Measurements from ENCODE around the gene CENPT.

CENPT gene

GRCh38 chr16:67804853-67805542 lies 42.5 kb downstream of the CENPT start:
- Mint-ChIP-seq H3K4me3 (peak overlapping the region; percentile 89), H3K36me3 (peaks cover 50% of the 10 kb centered on the region), H3K9me3 (no peaks in the 10 kb centered on the region), H3K27me3 (no peaks in the 10 kb centered on the region), H3K27ac (peak overlapping the region; percentile 88), H3K4me1 (peaks cover 59% of the 10 kb centered on the region)
- CTCF ChIA-PET = interaction anchor here (1.3 kb wide), 1 partner anchor 12 kb away, joined by 4 read pairs; no protein-coding TSS in a partner anchor
- DNase-seq = peak; percentile 28

GRCh38 chr16:67803894-67804293 lies 43.6 kb downstream of the CENPT start:
- no peaks in the 10 kb centered on the region for H3K27me3 Mint-ChIP-seq
- H3K27ac Mint-ChIP-seq = peak overlapping the region; percentile 42

GRCh38 chr16:67801883-67802282 lies 45.6 kb downstream of the CENPT start:
- peak; percentile 70 for DNase-seq

More at GRCh38 chr16:67803894-67804293, 43.6 kb downstream of the CENPT start:
- CTCF ChIA-PET = interaction anchor here (1.5 kb wide), 1 partner anchor 13 kb away, joined by 8 read pairs; no protein-coding TSS in a partner anchor
- peaks cover 57% of the 10 kb centered on the region for H3K36me3 Mint-ChIP-seq
- H3K4me1 Mint-ChIP-seq = peaks cover 64% of the 10 kb centered on the region
- no peak for DNase-seq
- peak overlapping the region; percentile 10 for H3K4me3 Mint-ChIP-seq
- H3K9me3 Mint-ChIP-seq = no peaks in the 10 kb centered on the region

GRCh38 chr16:67801241-67801640 lies 46.3 kb downstream of the CENPT start:
- Mint-ChIP-seq H3K27ac (peak overlapping the region; percentile 86), H3K4me3 (no peak overlapping the region), H3K27me3 (no peaks in the 10 kb centered on the region), H3K9me3 (no peaks in the 10 kb centered on the region), H3K36me3 (peaks cover 74% of the 10 kb centered on the region), H3K4me1 (peaks cover 65% of the 10 kb centered on the region)
- CTCF ChIA-PET = interaction anchor here (1.1 to 2.3 kb wide), 2 partner anchors 15 to 128 kb away, joined by 4 to 12 read pairs; no protein-coding TSS in a partner anchor
- no peak for DNase-seq

More at GRCh38 chr16:67801883-67802282, 45.6 kb downstream of the CENPT start:
- Mint-ChIP-seq H3K9me3 (no peaks in the 10 kb centered on the region), H3K4me3 (peak overlapping the region; percentile 35), H3K27me3 (no peaks in the 10 kb centered on the region), H3K4me1 (peaks cover 65% of the 10 kb centered on the region), H3K27ac (peak overlapping the region; percentile 86), H3K36me3 (peaks cover 68% of the 10 kb centered on the region)
- CTCF ChIA-PET = interaction anchor here (1.1 to 2.3 kb wide), 3 partner anchors 14 to 129 kb away, joined by 3 to 12 read pairs (median 4); no protein-coding TSS in a partner anchor

GRCh38 chr16:67800338-67800926 lies 47.1 kb downstream of the CENPT start:
- H3K9me3 Mint-ChIP-seq = no peaks in the 10 kb centered on the region
- H3K36me3 Mint-ChIP-seq = peaks cover 71% of the 10 kb centered on the region
- CTCF ChIA-PET = interaction anchor here (1.1 to 2.3 kb wide), 2 partner anchors 16 to 127 kb away, joined by 4 to 12 read pairs; no protein-coding TSS in a partner anchor

GRCh38 chr16:67796099-67796718 lies 51.3 kb downstream of the CENPT start:
- H3K27ac Mint-ChIP-seq = peak overlapping the region; percentile 51
- CTCF ChIA-PET = interaction anchor here (1.3 kb wide), 1 partner anchor 10 kb away, joined by 3 read pairs; the partner anchor contains the start of genes RANBP10 and TSNAXIP1

More at GRCh38 chr16:67800338-67800926, 47.1 kb downstream of the CENPT start:
- DNase-seq = no peak
- peaks cover 61% of the 10 kb centered on the region for H3K4me1 Mint-ChIP-seq
- H3K27me3 Mint-ChIP-seq = no peaks in the 10 kb centered on the region
- peak overlapping the region; percentile 86 for H3K27ac Mint-ChIP-seq
- H3K4me3 Mint-ChIP-seq = no peak overlapping the region

GRCh38 chr16:67790071-67790470 lies 57.4 kb downstream of the CENPT start:
- Mint-ChIP-seq H3K27ac (no peak overlapping the region), H3K4me1 (peaks cover 2% of the 10 kb centered on the region), H3K27me3 (no peaks in the 10 kb centered on the region), H3K4me3 (no peak overlapping the region), H3K9me3 (no peaks in the 10 kb centered on the region), H3K36me3 (peaks cover 9% of the 10 kb centered on the region)
- CTCF ChIA-PET = no interaction called here
- no peak for DNase-seq

More at GRCh38 chr16:67796099-67796718, 51.3 kb downstream of the CENPT start:
- H3K4me3 Mint-ChIP-seq = no peak overlapping the region
- H3K4me1 Mint-ChIP-seq = peaks cover 23% of the 10 kb centered on the region
- no peak for DNase-seq
- peaks cover 37% of the 10 kb centered on the region for H3K36me3 Mint-ChIP-seq
- H3K9me3 Mint-ChIP-seq = no peaks in the 10 kb centered on the region
- no peaks in the 10 kb centered on the region for H3K27me3 Mint-ChIP-seq

- no peaks in the 10 kb centered on the region for H3K9me3 Mint-ChIP-seq
- no peak for DNase-seq
- H3K27me3 Mint-ChIP-seq = no peaks in the 10 kb centered on the region
- H3K36me3 Mint-ChIP-seq = peaks cover 17% of the 10 kb centered on the region
- CTCF ChIA-PET = interaction anchor here (1.0 kb wide), 1 partner anchor 123 kb away, joined by 3 read pairs; no protein-coding TSS in a partner anchor
- no peak overlapping the region for H3K27ac Mint-ChIP-seq
- H3K4me1 Mint-ChIP-seq = peaks cover 7% of the 10 kb centered on the region
- H3K4me3 Mint-ChIP-seq = no peak overlapping the region
Observed at GRCh38 chr16:67786491-67786890, 61.0 kb downstream of the CENPT start.

GRCh38 chr16:67783353-67783725 lies 64.2 kb downstream of the CENPT start:
- Mint-ChIP-seq H3K4me3 (no peak overlapping the region), H3K4me1 (peaks cover 26% of the 10 kb centered on the region), H3K27me3 (no peaks in the 10 kb centered on the region), H3K27ac (peak overlapping the region; percentile 64), H3K36me3 (peaks cover 18% of the 10 kb centered on the region), H3K9me3 (no peaks in the 10 kb centered on the region)
- CTCF ChIA-PET = no interaction called here
- no peak for DNase-seq

GRCh38 chr16:67782567-67783352 lies 64.7 kb downstream of the CENPT start:
- CTCF ChIA-PET = interaction anchor here (1.4 kb wide), 1 partner anchor 12 kb away, joined by 4 read pairs; no protein-coding TSS in a partner anchor
- H3K9me3 Mint-ChIP-seq = no peaks in the 10 kb centered on the region
- peaks cover 19% of the 10 kb centered on the region for H3K36me3 Mint-ChIP-seq
- H3K4me1 Mint-ChIP-seq = peaks cover 26% of the 10 kb centered on the region
- H3K27me3 Mint-ChIP-seq = no peaks in the 10 kb centered on the region
- no peak overlapping the region for H3K27ac Mint-ChIP-seq
- DNase-seq = no peak
- no peak overlapping the region for H3K4me3 Mint-ChIP-seq

- Mint-ChIP-seq H3K36me3 (peaks cover 17% of the 10 kb centered on the region), H3K4me1 (peaks cover 26% of the 10 kb centered on the region), H3K4me3 (no peak overlapping the region), H3K27me3 (no peaks in the 10 kb centered on the region), H3K27ac (peak overlapping the region; percentile 82), H3K9me3 (no peaks in the 10 kb centered on the region)
- DNase-seq = peak; percentile 46
- CTCF ChIA-PET = interaction anchor here (0.5 to 1.8 kb wide), 4 partner anchors 11 to 791 kb away, joined by 3 to 9 read pairs (median 4); no protein-coding TSS in a partner anchor
Observed at GRCh38 chr16:67781565-67781921, 66.0 kb downstream of the CENPT start.

GRCh38 chr16:67780847-67781564 lies 66.5 kb downstream of the CENPT start:
- H3K36me3 Mint-ChIP-seq = peaks cover 17% of the 10 kb centered on the region
- H3K27me3 Mint-ChIP-seq = no peaks in the 10 kb centered on the region
- no peak for DNase-seq
- H3K4me1 Mint-ChIP-seq = peaks cover 26% of the 10 kb centered on the region
- CTCF ChIA-PET = interaction anchor here (0.6 to 1.8 kb wide), 2 partner anchors 35 to 791 kb away, joined by 4 to 9 read pairs; no protein-coding TSS in a partner anchor
- H3K4me3 Mint-ChIP-seq = no peak overlapping the region
- H3K9me3 Mint-ChIP-seq = no peaks in the 10 kb centered on the region
- peak overlapping the region; percentile 82 for H3K27ac Mint-ChIP-seq

Data from activated naive CD4-positive, alpha-beta T cell treated with anti-CD3 and anti-CD28 coated beads, Interleukin-2, amount 10 ng/mL, durations not matched to agents 7 days and 5 days (primary cell).